Measurements from ENCODE around the gene DIO3.

DNA sequence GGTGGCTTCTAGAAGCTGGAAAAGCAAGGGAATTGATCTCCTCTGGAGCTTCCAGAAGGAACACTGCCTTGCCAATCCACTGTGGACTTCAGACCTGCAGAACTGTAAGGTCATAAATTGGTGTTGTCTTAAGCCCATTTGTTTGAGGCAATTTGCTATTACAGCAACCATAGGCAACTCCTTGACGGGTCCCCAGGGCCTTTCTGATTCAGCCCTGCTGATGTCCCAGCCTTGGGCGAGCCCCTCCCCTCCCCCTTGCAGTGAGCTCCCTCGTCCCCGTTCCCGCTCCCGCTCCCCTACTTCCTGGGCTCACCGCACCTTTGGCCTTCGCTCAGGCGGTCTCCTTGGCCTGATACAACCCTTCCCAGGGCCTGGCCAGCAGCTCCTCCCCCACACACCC lies 18.9 kb upstream of the DIO3 start:
- TF ChIP-seq, protein P1, sequence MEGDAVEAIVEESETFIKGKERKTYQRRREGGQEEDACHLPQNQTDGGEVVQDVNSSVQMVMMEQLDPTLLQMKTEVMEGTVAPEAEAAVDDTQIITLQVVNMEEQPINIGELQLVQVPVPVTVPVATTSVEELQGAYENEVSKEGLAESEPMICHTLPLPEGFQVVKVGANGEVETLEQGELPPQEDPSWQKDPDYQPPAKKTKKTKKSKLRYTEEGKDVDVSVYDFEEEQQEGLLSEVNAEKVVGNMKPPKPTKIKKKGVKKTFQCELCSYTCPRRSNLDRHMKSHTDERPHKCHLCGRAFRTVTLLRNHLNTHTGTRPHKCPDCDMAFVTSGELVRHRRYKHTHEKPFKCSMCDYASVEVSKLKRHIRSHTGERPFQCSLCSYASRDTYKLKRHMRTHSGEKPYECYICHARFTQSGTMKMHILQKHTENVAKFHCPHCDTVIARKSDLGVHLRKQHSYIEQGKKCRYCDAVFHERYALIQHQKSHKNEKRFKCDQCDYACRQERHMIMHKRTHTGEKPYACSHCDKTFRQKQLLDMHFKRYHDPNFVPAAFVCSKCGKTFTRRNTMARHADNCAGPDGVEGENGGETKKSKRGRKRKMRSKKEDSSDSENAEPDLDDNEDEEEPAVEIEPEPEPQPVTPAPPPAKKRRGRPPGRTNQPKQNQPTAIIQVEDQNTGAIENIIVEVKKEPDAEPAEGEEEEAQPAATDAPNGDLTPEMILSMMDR (conservative IDR thresholded peaks at IDR 0.05; ENCODE audit: low read depth, low read length) = no peak
- TF ChIP-seq EZH2 (IDR thresholded peaks at IDR 0.05; ENCODE audit: low read length, unreplicated experiment) = no peak
- TF ChIP-seq EZH2phosphoT487 (IDR thresholded peaks at IDR 0.05; ENCODE audit: borderline replicate concordance, low read length) = no peak
